8988T (cell line): ENCODE data around the gene CCM2.
A peak's percentile ranks its signal among the peaks of the same experiment; 100 is the strongest.
"Not testable (repeated sequence)": the region's sequence is repeated elsewhere in the genome, so short reads cannot be mapped to it uniquely, and the experiment has no call there.

Experiments
- DNase-seq: peaks from one replicate; pipeline ENCODE4 v3.0.0; 2011

Gene CCM2

DNA sequence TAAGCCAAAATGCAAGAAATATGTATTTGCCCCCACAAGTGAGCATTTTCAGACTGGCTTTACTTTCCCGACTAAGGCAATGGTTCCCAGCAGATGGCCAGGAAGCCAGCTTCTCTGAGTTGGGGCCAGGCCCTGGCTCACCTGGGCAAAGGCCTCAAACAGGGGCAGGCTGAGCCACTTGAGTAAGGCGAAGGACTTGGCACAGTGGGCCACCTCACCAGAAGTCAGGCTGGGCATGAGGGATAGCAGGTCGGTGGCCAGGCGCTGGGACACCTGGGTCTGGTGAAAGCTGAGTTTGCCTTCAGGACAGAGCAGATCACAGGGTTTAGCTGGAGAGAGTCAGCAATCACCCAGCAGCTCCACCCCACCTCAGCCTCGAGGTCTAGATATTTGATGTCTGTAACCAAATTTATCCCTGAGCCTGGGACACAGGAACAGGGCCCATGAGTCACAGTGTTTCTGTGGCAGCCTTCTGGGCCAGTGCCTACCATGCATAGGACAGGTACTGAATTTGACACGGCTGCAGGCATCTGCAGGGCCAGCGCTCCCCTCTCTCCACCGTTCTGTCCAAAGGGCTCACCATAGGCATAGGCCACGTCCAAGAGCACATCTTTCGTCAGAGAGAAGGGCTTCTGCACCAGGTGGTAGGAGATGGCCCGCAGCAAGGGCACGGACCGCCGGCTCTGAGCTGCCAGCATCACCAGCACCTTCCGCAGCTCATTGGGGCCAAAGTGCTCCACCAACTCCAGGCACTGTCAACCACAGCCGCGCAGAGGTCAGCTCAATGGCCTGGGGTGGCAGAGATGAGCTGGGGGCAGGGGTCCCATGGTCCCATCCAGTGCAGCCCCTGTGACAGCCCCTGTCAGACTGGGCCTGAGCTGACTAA is 104.2 kb downstream of the CCM2 start:
- no peak for DNase-seq

GRCh38 chr7:45104844-45105587 is 105.0 kb downstream of the CCM2 start:
- DNase-seq: no peak

GRCh38 chr7:45105588-45106188 is 105.7 kb downstream of the CCM2 start:
- DNase-seq: no peak

DNA sequence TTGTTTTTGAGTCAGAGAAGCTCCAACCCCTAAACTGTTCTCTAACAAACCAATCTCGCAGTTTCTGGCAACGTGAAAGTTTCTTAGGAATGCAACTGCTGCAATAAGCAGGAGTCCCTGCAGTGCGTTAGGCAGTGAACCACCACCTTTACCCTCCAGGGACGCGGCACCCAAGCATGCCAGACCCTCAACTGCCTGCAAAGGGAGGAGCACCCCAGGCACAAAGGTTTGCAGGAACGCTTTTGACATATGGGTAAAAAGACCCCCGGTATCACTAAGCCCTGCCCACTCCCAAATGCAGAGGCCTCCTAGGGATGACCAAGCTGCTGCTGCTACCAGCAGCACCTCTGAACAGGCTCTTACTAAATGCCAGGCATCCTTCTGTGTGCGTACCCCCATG is 106.8 kb downstream of the CCM2 start:
- no peak for DNase-seq

GRCh38 chr7:45107356-45107755 is 107.4 kb downstream of the CCM2 start:
- no peak for DNase-seq

GRCh38 chr7:45108863-45109262 is 108.9 kb downstream of the CCM2 start:
- DNase-seq: no peak

GRCh38 chr7:45111298-45112223 is 111.6 kb downstream of the CCM2 start, which contains the start of gene TBRG4:
Gene TBRG4, minus strand, starts transcription at chr7:45111697. Its CDS starts 2,460 bp downstream, at chr7:45109237.
- DNase-seq: peak; percentile 69

GRCh38 chr7:45112648-45113047 is 112.6 kb downstream of the CCM2 start:
- no peak for DNase-seq

- not testable (repeated sequence) for DNase-seq
These were observed 114.3 kb downstream of the CCM2 start for GRCh38 chr7:45114257-45114656.

DNA sequence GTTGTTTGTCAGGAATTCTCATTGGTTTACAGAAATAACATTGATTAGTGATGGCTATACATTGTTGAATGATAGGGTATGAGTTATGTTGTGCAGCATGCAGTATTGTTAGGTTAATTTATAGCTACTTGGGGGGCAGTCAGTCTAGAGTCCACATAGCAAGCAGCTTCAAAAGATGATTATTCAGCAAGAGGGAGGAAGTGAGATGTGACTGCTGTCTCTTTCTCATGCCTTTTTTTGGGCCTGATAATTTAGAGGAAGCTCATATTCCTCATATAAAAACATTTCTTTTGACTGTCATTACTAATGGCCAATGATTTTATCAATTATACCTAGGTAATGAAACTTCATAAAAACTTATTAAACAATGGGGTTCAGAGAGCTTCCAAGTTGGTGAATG is 114.9 kb downstream of the CCM2 start:
- DNase-seq: no peak

DNA sequence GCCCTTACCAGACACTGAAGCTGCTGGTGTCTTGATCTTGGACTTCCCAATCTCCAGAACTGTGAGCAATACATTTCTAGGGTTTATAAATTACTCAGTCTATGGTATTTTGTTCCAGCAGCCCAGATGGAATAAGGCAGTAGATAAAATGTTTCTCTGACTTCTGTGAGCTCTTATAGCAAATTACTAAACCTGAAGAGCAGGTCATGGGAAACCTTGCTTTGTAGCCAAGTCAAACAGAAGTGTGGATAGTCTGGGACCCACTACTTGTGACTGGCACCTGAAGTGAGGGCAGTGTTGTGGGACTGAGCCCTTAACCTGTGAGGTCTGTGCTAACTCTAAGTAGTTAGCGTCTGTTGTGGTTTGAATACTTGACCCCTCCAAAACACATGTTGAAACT is 116.0 kb downstream of the CCM2 start:
- DNase-seq: no peak

- DNase-seq: no peak
These were observed 117.6 kb downstream of the CCM2 start for GRCh38 chr7:45117582-45117981.

DNA sequence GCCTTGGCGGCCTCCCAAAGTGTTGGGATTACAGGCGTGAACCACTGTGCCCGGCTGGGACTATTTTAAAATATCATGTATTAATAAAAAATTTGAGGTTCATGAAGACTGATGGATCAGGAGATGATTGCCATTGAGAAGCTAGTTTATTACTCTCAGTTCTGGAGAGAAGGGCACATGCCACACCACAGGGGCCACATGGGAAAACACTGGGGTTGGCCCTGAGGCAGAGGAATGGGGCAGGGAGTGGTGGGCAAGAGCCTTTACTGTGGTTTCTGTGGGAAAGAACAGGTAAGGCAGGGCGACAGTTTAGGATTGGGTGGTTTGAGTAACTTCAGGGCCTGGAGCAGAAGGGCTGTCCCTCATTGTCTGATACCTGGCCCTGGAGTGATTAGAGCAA is 118.3 kb downstream of the CCM2 start:
- DNase-seq: no peak

DNA sequence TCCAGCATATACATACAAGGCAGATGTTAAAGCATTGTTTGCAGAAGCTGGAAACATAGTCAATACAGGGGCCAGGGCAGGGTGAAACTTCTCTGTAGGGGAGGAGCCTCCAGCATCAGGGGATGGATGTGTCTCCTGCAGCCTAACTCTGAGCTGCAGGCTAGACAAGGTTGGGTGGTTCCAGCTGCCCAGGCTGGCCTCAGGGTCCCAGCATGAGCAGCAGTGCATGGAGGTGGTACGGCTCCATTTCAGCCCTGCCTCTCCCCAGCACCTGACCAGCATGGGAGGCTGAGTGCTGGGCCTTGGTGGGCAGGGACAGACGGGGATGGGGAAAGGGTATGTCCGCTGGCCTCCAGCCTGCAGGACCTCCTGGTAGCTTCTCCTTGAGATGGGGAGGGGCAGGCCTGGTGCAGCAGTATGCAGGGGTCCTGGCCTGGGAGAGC is 118.9 kb downstream of the CCM2 start:
- no peak for DNase-seq

DNA sequence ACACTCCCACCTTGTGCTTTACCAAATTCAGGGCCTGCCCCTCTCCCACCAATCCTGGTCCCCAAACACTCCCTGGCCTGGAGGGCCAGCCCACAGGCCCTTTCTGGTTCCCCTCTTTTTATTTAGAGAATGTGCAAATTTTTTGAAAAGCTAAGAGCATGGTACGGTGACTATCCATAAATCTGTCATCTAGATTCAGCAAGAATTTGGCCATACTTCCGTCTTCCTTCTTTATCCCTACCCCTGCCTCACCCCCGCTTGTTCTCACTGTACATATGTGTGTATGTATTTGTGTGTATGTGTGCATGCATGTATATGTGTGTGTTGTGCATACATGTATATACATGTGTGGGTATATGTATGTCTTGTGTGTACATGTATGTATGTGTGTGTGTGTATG is 119.5 kb downstream of the CCM2 start:
- no peak for DNase-seq

DNA sequence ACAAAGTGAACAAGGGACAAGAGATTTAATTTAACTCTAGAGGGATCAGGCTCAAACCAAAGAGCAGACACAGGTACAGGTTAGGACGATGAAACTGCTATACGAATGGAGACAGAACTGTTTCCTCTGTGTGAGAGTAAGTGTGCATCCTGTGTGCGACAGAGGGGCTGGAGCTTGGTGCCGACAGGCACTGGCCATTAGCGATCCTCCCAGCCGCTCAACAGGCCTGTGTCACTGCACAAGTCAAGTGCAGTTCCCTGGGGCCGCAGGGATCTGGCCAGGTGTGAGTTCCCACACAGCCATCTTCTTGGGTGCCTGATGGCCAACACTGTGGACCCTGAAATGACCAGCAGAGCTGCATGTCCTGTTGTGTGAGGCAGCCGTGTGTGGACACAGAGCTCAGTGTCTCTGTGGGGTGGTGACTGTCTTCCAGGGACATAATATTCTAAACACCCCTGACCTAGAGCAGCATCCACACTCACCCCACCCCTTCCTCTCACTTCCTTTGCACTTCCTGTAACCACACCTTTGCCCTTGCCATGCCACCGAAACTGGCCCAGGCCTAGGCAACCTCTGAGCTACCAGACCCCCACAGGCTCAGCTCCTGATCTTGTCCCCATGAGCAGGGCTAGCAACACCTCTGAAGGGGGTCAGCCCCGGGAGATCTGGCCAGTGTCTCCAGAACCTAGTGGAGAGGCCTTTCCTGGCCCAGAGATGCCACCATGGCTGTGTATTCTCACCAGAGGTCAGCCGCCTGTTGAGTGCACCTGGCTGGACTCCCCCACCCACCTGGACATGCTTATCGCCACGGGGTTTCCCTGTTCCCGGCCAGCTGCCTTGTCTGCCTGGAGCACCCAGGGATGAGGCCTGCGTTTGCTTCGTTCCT is 123.2 kb downstream of the CCM2 start:
- no peak for DNase-seq

GRCh38 chr7:45123913-45124710 is 124.1 kb downstream of the CCM2 start:
- DNase-seq: no peak

DNA sequence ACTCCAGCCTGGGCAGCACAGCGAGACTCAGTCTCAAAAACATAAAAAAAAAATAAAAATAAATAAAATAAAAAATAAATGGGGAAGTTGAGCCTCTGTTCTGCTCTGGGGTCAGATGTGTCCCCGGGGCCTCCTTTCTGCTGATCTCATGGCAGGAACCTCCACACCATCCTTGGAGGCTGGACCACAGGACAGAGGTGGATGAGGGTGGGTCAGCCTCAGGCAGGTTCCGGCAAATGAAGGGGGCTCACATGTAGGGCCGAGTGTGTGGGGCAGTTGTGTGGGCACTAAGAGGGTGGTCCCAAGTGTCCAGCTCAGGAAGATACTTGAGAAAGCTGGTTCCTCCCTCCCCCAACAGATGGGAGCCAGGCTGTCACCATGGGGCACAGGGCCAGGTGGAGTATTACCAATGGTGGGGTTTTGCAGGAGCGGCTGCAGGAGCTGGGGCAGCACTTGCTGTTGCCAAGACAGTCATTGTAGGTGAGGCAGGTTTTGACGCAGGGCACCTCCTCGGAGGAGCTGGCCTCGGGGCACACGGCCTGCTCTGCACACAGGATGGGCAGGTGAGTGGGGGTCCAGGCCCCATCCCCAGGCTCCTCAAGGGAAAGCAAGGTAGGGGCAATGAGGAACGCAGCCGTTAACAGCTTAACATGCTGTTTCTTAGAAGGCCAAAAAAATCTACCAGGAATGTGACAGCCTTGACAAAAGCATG is 125.3 kb downstream of the CCM2 start:
- no peak for DNase-seq
